Activated CD4-positive, CD25-positive, alpha-beta regulatory T cell treated with anti-CD3 and anti-CD28 coated beads, Interleukin-2, amount 50 U/mL, for 24 hours (primary cell): ENCODE data around the gene SLC29A3.
A peak's percentile ranks its signal among the peaks of the same experiment; 100 is the strongest.

Experiments
- ATAC-seq, 2 donors: fragments of 150-1000 bp; cut with Tn5 transposase; one replicate each; pipeline ENCODE4 v1.10.0; 2021; ENCODE audit warnings: mild to moderate bottlenecking in 1 of 2, moderate library complexity in 1 of 2

Gene SLC29A3

GRCh38 chr10:71395621-71396020 lies 76.6 kb downstream of the SLC29A3 start:
- ATAC-seq: no peak

GRCh38 chr10:71396084-71396710 lies 77.1 kb downstream of the SLC29A3 start:
- ATAC-seq: peak; percentile 51 to 56

- ATAC-seq: peak in 1 of 2 donors; percentile 14
Observed at GRCh38 chr10:71396711-71397295, 77.7 kb downstream of the SLC29A3 start, which contains the start of gene CDH23. TSS of gene CDH23 (plus strand) at chr10:71396920. CDS start at chr10:71439832, 42,912 bp downstream.

- ATAC-seq: no peak
Observed at GRCh38 chr10:71397296-71398212, 78.5 kb downstream of the SLC29A3 start.

GRCh38 chr10:71398976-71399375 lies 79.9 kb downstream of the SLC29A3 start:
- ATAC-seq: no peak

- ATAC-seq: no peak
Observed at GRCh38 chr10:71399946-71400345, 80.9 kb downstream of the SLC29A3 start.

- ATAC-seq: no peak
Observed at GRCh38 chr10:71401056-71401455, 82.0 kb downstream of the SLC29A3 start.

- ATAC-seq: no peak
Observed at GRCh38 chr10:71402005-71402404, 82.9 kb downstream of the SLC29A3 start.

GRCh38 chr10:71404503-71405295 lies 85.6 kb downstream of the SLC29A3 start:
- ATAC-seq: no peak

- ATAC-seq: no peak
Observed at GRCh38 chr10:71406878-71407277, 87.8 kb downstream of the SLC29A3 start.

GRCh38 chr10:71408436-71409225 lies 89.6 kb downstream of the SLC29A3 start:
- no peak for ATAC-seq

GRCh38 chr10:71409516-71410104 lies 90.6 kb downstream of the SLC29A3 start:
- ATAC-seq: no peak
